ENCODE measurements around the gene PFDN4.

PFDN4 gene, protein sequence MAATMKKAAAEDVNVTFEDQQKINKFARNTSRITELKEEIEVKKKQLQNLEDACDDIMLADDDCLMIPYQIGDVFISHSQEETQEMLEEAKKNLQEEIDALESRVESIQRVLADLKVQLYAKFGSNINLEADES

DNA sequence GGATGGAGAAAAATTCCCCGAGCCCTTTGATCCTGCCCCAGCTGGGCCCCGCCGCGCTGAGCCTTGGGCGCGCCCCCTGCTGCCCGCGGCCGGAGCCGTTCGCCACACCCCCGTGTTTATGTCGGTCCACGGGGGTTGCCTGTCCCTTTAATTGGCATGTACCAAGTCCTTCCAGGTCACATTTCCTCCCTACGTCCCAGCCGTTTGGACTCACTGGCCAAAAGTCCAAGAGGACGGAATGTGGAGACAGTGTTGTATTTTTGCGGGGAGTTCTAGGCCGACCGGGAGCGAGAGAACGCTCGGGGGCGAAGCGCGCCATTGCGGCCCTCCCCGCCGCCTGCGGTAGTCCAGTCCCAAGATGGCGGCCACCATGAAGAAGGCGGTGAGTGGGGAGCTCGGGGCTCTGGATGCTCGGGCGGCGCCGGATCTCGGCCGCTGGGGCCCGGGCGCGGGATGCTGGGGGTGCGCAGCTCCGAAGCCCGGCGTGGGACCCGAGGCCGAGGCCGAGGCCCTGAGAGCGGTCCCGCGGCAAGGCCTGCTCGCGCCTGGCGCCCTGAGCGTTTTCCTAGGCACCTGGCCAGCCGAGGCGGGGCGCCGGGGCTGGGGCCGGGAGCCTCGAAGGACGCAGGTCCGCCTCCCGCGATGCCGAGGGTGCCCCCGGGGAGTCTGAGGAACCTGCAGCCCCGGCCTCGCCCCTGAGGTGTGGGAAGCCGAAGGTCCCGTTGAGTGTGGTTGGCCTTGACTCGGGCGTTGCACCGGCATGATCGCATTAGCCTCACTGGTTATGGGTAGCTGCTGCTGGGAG, at the start of gene PFDN4:
TSS of gene PFDN4 (plus strand) at position 345 of the 805 bp plus-strand sequence. CDS start at position 359, 14 bp downstream.
- peak; percentile 37; the same call in 1 of the 2 replicates for TF ChIP-seq POLR2A (IDR thresholded peaks at IDR 0.05; ENCODE audit: low read depth, low read length)
- FAIRE-seq (no peak), DNase-seq (ENCODE audit: insufficient read length, low spot score) (peak; percentile 90)

DNA sequence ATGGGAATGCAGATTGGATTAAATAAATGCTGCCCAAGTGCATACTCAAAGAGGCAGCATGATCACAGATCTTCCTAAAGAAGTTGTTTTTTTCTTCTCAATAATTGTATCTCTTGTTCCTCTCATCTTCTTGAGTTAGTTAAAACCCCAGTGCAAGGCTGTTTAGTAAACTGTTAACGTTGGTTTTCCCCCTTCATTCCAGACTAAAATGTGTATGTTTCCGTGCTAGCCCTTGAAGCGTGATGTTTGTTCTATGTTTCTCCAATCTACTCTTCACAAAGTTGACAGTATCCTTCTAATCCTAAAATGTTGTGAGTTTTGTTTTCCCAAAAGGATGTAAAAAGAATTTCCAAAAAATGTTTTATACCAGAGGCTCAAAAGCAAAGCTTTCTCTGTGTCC, 49.7 kb upstream of the PFDN4 start:
- DNase-seq (ENCODE audit: insufficient read length, low spot score) (no peak), FAIRE-seq (no peak)
- TF ChIP-seq POLR2A (IDR thresholded peaks at IDR 0.05; ENCODE audit: low read depth, low read length), result no peak

DNA sequence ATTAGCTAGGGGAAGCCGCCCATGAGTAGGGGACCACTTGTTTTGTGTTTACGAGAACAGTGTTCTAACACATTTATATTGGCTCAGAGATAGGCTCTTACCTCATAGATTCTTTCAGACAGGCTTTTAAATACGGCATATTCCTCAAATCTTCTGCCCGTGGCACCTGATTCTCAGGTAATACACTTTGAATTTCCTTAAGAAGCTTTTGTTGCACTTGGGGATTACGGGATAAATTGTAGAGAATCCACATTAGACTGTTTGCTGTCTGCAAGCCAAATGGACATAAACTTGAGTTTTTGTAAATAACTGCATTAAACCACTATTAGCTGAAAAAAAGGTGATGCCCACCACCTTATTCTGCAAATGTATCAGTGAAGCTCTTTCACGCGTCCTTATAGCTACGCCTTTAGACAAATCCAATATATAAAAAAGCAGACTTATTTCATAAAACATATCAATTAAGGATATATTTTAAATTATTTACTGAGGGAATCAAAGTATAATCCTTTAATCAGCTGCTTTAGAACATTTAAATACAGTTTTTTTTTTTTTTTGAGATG, 49.0 kb upstream of the PFDN4 start:
- no peak for DNase-seq (ENCODE audit: insufficient read length, low spot score)
- TF ChIP-seq POLR2A (IDR thresholded peaks at IDR 0.05; ENCODE audit: low read depth, low read length), result no peak
- no peak for FAIRE-seq

DNA sequence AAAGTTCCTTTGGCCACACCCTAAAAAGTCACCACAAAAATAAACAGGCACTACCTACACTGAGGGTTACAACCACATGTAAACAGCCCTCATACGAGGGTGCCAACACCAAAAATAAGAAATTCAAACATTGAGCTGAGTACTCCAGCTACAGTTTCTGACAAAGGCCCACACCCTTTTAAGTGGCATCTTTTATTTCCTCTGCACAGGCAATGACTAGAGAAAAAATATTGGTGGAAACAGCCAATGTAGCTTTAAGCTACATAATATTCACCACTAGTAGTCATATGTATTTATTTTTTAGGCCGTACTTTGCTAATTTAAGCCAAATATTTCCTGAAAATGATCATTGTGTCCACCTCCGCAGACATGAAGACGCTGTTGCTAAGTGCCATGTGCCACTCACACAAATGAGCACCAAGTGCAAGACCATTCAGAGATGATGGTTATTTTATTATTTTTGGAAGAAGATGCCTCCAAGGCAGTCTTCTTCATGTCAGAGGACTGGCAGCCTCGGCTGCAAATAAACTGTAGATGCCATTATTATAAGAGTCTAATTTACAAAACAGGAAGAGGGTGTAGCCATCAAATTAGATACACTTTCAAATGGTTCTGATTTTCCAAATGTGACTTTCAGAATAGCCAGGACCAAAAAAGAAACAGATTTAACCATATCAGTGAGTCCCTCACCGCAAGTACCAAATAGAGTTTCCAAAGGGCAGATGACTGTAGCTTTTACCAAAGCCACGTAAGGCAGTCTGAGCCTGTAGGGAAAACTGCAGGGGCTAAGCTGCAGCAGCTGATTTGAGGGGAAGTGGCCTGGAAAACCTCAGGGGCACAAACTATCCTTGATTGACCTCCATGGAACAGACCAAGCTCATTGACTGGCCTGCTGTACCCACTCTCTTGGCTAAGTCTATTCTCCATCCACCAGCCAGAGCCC, 47.6 kb upstream of the PFDN4 start:
- FAIRE-seq (no peak), DNase-seq (ENCODE audit: insufficient read length, low spot score) (no peak)
- TF ChIP-seq POLR2A (IDR thresholded peaks at IDR 0.05; ENCODE audit: low read depth, low read length), result no peak

DNA sequence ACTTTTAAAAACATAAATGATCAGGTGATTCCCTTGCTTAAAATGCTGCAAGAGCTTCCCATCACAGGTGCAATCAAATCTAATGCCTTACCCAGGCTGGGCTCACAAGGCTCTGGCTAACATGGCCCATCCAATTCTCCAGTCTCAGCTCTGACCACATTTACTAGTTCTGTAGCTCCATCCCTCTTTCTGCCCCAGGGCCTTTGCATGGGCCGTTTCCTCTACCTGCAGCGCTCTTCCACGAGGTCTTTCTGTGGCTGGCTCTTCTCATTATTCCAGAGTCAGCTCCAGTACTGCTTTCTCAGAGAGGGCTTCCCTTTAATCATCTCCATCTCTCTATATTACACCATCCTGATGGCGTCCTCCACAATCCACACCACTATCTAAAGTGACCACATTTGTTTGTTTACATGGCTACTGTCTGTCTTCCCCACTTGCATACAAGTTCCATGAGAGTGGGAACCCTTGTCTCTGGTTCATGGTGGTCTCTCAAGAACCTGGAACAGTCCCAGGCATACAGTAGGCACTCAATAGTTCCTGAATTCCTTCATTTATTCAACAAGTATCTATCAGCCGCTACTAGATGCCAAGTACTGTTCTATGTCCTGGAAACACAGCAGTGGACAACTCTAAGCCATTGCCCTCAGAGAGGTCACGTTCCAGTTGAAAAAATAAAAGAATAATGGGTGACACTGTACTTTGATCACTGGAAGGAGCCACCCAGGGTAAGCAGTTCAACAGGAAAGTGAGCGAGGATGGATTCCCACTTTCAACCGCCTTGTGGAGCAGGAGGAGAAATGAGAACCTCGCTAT, 46.7 kb upstream of the PFDN4 start:
- TF ChIP-seq POLR2A (IDR thresholded peaks at IDR 0.05; ENCODE audit: low read depth, low read length), result no peak
- no peak for FAIRE-seq

DNA sequence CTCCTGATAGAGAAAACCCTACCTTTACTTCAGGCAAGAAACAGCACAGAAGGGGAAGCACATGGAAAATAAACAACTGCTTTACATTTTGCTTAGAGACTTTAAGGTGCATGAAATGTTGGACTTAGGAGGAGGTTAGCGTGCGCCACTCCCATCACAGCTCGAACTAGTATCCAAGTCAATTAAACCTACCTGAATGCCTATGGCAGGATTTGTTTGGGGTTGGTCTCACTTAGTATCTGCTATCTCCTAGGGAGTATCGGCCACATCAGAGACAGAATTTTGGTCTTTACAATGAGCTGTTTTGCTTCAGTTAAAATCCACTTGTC, 46.1 kb upstream of the PFDN4 start:
- DNase-seq (ENCODE audit: insufficient read length, low spot score) (no peak), FAIRE-seq (no peak)

More for the DNA sequence above, 46.7 kb upstream of the PFDN4 start:
- DNase-seq (ENCODE audit: insufficient read length, low spot score), result no peak

DNA sequence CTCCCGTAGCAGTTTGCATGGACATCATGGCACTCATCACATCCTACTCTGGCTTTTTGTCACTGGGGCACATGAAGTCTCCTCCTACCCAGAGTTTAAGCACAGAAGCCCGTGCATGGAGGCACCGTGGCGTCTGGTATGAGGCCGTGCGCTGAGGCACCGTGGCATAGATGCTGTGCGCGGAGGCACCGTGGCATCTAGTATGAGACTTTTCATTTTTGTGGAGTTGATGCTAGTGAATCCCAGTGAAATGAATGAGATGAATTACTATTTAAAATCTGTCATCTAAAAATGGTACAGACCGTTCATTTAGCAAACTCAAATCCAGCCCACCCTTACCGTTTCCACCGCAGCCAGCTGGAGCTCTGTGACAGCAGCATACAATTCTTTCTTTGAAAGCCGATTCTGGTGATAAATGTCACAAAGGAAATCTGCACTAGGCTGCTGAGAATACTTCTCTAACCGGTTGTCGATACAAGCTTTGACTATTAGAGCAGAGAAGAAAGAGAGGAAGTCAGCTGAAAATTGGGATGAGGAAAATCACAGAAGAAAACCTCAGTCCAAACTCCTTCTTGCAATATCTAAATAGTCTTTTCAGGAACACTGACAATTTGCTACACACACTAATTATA, 45.4 kb upstream of the PFDN4 start:
- FAIRE-seq (no peak), DNase-seq (ENCODE audit: insufficient read length, low spot score) (no peak)
- no peak for TF ChIP-seq POLR2A (IDR thresholded peaks at IDR 0.05; ENCODE audit: low read depth, low read length)

More for the DNA sequence above, 46.1 kb upstream of the PFDN4 start:
- TF ChIP-seq POLR2A (IDR thresholded peaks at IDR 0.05; ENCODE audit: low read depth, low read length), result no peak

DNA sequence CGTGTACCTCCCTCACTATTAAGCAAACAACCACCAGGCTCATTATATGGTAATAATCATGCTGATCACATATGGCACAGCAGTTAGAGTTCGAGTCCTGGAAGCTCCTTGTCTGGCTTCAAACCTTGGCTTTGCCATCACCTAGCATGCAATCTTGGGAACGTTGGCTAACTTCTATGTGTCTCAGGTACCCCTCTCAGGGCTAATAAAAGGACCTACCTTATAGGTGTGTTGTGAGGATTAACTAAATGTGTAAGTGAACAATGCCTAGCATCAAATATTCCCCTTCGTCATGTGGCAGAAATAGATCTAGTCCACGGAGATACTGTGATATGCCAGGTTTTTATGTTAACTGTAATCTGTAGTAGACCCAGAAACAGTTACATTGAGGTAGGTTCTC, 44.5 kb upstream of the PFDN4 start:
- DNase-seq (ENCODE audit: insufficient read length, low spot score), result no peak
- TF ChIP-seq POLR2A (IDR thresholded peaks at IDR 0.05; ENCODE audit: low read depth, low read length), result no peak
- no peak for FAIRE-seq

DNA sequence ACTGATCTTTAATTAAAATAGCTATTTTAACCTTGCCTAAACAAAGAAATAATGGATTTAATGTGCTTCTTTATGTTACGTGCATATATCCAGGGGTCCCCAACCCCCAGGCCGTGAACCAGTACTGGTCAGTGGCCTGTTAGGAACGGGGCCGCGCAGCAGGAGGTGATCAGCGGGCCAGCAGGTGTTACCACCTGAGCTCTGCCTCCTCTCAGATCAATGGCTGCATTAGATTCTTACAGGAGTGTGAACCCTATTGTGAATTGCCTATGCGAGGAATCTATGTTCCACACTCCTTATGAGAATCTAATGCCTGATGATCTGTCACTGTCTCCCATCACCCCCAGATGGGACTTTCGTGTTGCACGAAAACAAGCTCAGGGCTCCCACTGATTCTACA, 42.9 kb upstream of the PFDN4 start:
- DNase-seq (ENCODE audit: insufficient read length, low spot score), result no peak
- no peak for TF ChIP-seq POLR2A (IDR thresholded peaks at IDR 0.05; ENCODE audit: low read depth, low read length)
- no peak for FAIRE-seq

DNA sequence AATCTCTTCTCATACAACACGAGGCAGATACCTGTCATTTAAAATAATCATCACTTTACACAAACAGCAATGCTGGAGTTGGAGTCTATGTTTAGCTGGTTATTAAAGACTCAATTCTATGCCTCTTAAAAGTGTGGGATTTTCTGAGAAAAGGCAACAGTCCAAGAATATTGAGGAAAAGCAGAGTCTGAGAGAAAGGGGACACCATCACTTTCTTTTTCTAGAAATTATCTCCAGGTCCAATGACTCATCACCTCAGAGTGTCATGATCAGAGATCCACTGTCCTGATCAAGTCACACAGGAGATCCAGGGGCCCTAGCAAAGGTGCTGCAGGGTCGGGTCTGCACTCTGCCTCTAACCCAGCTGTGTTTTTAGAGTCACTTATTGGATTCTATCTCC, 42.1 kb upstream of the PFDN4 start:
- TF ChIP-seq POLR2A (IDR thresholded peaks at IDR 0.05; ENCODE audit: low read depth, low read length), result no peak
- DNase-seq (ENCODE audit: insufficient read length, low spot score) (no peak), FAIRE-seq (no peak)

DNA sequence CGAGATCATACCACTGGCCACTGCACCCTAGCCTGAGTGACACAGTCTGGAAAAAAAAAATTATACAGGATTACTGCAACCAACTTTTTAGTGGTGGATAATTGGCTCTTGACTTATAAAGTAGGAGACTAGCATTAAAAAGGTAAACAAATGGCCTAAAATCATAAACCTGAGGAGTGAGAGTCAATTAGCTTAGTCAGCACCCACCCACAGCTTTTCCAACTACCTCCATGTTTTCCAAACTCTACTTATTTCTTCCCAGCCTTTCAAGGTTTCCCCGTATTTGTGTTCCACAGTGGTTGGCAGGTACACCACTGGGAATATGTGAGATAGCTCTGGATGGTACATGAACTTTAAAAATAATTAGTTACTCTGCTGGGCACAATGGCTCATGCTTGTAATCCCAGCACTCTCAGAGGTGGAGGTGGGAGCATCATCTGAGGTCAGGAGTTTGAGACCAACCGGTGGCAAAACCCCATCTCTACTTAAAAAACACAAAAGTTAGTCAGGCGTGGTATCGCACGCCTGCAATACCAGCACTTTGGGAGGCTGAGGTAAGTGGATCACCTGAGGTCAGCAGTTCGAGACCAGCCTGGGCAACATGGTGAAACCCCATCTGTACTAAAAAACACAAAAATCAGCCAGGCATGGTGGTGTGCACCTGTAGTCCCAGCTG, 40.8 kb upstream of the PFDN4 start:
- no peak for DNase-seq (ENCODE audit: insufficient read length, low spot score)
- TF ChIP-seq POLR2A (IDR thresholded peaks at IDR 0.05; ENCODE audit: low read depth, low read length), result no peak
- no peak for FAIRE-seq
